Measurements from ENCODE around the gene RORC.

Gene RORC

GRCh38 chr1:151839457-151840403 lies 8.1 kb upstream of the RORC start, which contains the start of gene C2CD4D:
Gene C2CD4D, minus strand, starts transcription at chr1:151839820. Its CDS starts 831 bp downstream, at chr1:151838989.
- TF ChIP-seq POLR2A (IDR thresholded peaks at IDR 0.05; ENCODE audit: extremely low read depth, insufficient read length), result no peak
- TF ChIP-seq MAX (IDR thresholded peaks at IDR 0.05; ENCODE audit: low read depth, low read length), result no peak
- TF ChIP-seq CTCF (IDR thresholded peaks at IDR 0.05; ENCODE audit: low read depth, low read length), result no peak
- no peak within 1 kb of the TSS for H3K4me3 ChIP-seq (ENCODE audit: low read depth, low read length)
- DNase-seq (ENCODE audit: low read depth), result no peak

GRCh38 chr1:151839082-151839412 lies 7.4 kb upstream of the RORC start:
- DNase-seq (ENCODE audit: low read depth), result no peak
- TF ChIP-seq MYC (IDR thresholded peaks at IDR 0.05; ENCODE audit: low read depth, low read length) (no peak), MAX (IDR thresholded peaks at IDR 0.05; ENCODE audit: low read depth, low read length) (no peak), CTCF (IDR thresholded peaks at IDR 0.05; ENCODE audit: low read depth, low read length) (no peak), POLR2A (IDR thresholded peaks at IDR 0.05; ENCODE audit: extremely low read depth, insufficient read length) (no peak)
- no peak overlapping the region for H3K4me3 ChIP-seq (ENCODE audit: low read depth, low read length)

- DNase-seq (ENCODE audit: low read depth), result peak; percentile 31
- TF ChIP-seq MYC (IDR thresholded peaks at IDR 0.05; ENCODE audit: low read depth, low read length) (no peak), CTCF (IDR thresholded peaks at IDR 0.05; ENCODE audit: low read depth, low read length) (no peak), POLR2A (IDR thresholded peaks at IDR 0.05; ENCODE audit: extremely low read depth, insufficient read length) (no peak), MAX (IDR thresholded peaks at IDR 0.05; ENCODE audit: low read depth, low read length) (no peak)
Measured at GRCh38 chr1:151838222-151839081, 6.8 kb upstream of the RORC start.

GRCh38 chr1:151837884-151838221 lies 6.3 kb upstream of the RORC start:
- no peak overlapping the region for H3K4me3 ChIP-seq (ENCODE audit: low read depth, low read length)
- TF ChIP-seq MAX (IDR thresholded peaks at IDR 0.05; ENCODE audit: low read depth, low read length), result no peak
- TF ChIP-seq CTCF (IDR thresholded peaks at IDR 0.05; ENCODE audit: low read depth, low read length), result no peak
- no peak for DNase-seq (ENCODE audit: low read depth)

More at GRCh38 chr1:151838222-151839081, 6.8 kb upstream of the RORC start:
- H3K4me3 ChIP-seq (ENCODE audit: low read depth, low read length), result no peak overlapping the region

- DNase-seq (ENCODE audit: low read depth), result no peak
- no peak overlapping the region for H3K4me3 ChIP-seq (ENCODE audit: low read depth, low read length)
- TF ChIP-seq MYC (IDR thresholded peaks at IDR 0.05; ENCODE audit: low read depth, low read length), result no peak
- TF ChIP-seq MAX (IDR thresholded peaks at IDR 0.05; ENCODE audit: low read depth, low read length), result no peak
- no peak for TF ChIP-seq CTCF (IDR thresholded peaks at IDR 0.05; ENCODE audit: low read depth, low read length)
- TF ChIP-seq POLR2A (IDR thresholded peaks at IDR 0.05; ENCODE audit: extremely low read depth, insufficient read length), result no peak
Measured at GRCh38 chr1:151837197-151837596, 5.6 kb upstream of the RORC start.
